CD4-positive, CD25-positive, alpha-beta regulatory T cell (primary cell): ENCODE data around the gene ARPP21. TPM values are rescaled to one million over a fixed set of nuclear protein-coding genes. Genes with fewer than 3 reads are reported as not detected.

Experiments
- ATAC-seq, 2 donors: fragments of 150-1000 bp; cut with Tn5 transposase; one replicate each; pipeline ENCODE4 v1.10.0; 2021; ENCODE audit warnings: low read depth in 2 of 2, moderate number of reproducible peaks in 2 of 2, moderate library complexity in 1 of 2
- DNase-seq, 3 donors: peaks; one replicate each; pipeline versions ENCODE4 v3.0.0 to v3.0.0-alpha.2; 2012 to 2022; ENCODE audit warnings: mixed read lengths in 1 of 3
- H3K27ac ChIP-seq: one replicate; pipeline ENCODE4 v1.7.0; 2013; ENCODE audit warnings: mild to moderate bottlenecking, low read length; ENCODE audit not compliant: insufficient read depth, poor library complexity, severe bottlenecking
- H3K27me3 ChIP-seq: one replicate; pipeline ENCODE4 v1.7.0; 2013; ENCODE audit warnings: low read length; ENCODE audit not compliant: control insufficient read depth, insufficient read depth
- H3K36me3 ChIP-seq: one replicate; pipeline ENCODE4 v1.7.0; 2013; ENCODE audit warnings: mild to moderate bottlenecking, low read length, moderate library complexity; ENCODE audit not compliant: control insufficient read depth, insufficient read depth
- H3K4me1 ChIP-seq: 2 replicates; pipeline ENCODE4 v1.7.0; 2013; ENCODE audit warnings: mild to moderate bottlenecking, low read length; ENCODE audit not compliant: insufficient read depth, control insufficient read depth, poor library complexity, severe bottlenecking
- H3K4me3 ChIP-seq: one replicate; pipeline ENCODE4 v1.7.0; 2013; ENCODE audit warnings: low read depth, mild to moderate bottlenecking, low read length, moderate library complexity
- H3K9me3 ChIP-seq, 2 experiments: 1 replicate in 1 of 2; 2 replicates in 1 of 2; pipeline ENCODE4 v1.7.0; 2013; ENCODE audit warnings: low read length in 2 of 2, mild to moderate bottlenecking in 1 of 2, moderate library complexity in 1 of 2; ENCODE audit not compliant: control insufficient read depth in 2 of 2
- H3K27ac Mint-ChIP-seq, 3 donors: one replicate each; pipeline ENCODE4 v1.8.0; 2020 to 2022; ENCODE audit warnings: mild to moderate bottlenecking in 3 of 3, mixed read lengths in 3 of 3, moderate library complexity in 2 of 3
- H3K27me3 Mint-ChIP-seq: one replicate; pipeline ENCODE4 v1.8.0; 2022; ENCODE audit warnings: mild to moderate bottlenecking, mixed read lengths
- H3K36me3 Mint-ChIP-seq: one replicate; pipeline ENCODE4 v1.8.0; 2020; ENCODE audit warnings: mixed read lengths
- H3K4me1 Mint-ChIP-seq, 4 donors: one replicate each; pipeline ENCODE4 v1.8.0; 2020 to 2022; ENCODE audit warnings: mixed read lengths in 4 of 4, mild to moderate bottlenecking in 1 of 4
- H3K4me3 Mint-ChIP-seq, 4 donors: one replicate each; pipeline ENCODE4 v1.8.0; 2020 to 2022; ENCODE audit warnings: mild to moderate bottlenecking in 4 of 4, mixed read lengths in 4 of 4, moderate library complexity in 3 of 4
- H3K9me3 Mint-ChIP-seq, 7 donors: one replicate each; pipeline ENCODE4 v1.8.0; 2020 to 2022; ENCODE audit warnings: mixed read lengths in 7 of 7, mild to moderate bottlenecking in 3 of 7, moderate library complexity in 2 of 7
- polyA plus RNA-seq, 4 donors: library from polyadenylated mRNA; unstranded; fragments of 300-500 nt; fragmentation: Illumina TruSeq; gene quantifications; one replicate each; pipeline ENCODE4 v1.2.3, GENCODE V29; 2021
- total RNA-seq: library from RNA; stranded (reverse); gene quantifications from one replicate; pipeline ENCODE4 v1.2.3, GENCODE V29; 2022

Gene ARPP21
- total and polyA plus RNA-seq, 5 donors from 2014 or later, result not detected

DNA sequence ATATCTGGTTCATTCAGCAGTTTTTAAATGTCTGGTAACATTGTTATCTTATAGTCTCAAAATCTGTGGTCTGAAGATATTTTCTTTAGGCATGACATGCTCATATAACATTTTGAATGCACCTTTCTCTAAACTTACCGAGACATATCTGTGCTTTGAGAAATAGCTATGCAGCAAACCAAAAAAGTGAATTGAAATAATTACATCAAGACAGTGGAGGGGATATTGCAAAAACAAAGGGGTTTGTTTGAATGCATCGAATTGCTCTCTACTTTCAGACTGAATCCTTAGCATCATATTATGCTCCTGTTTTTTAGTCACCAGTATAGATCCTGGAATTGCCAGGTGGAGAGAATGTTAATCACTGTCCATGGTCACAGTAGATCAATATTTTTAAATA lies 5.1 kb downstream of the ARPP21 start:
- no peaks in the 10 kb centered on the region for H3K36me3 ChIP-seq
- H3K4me1 ChIP-seq, result no peaks in the 10 kb centered on the region
- H3K9me3 ChIP-seq, result no peaks in the 10 kb centered on the region
- H3K4me1 Mint-ChIP-seq, result peaks cover 0 to 2% (median 0%) of the 10 kb centered on the region in 4 donors
- ATAC-seq (no peak), DNase-seq (no peak)
- no peak overlapping the region for H3K27ac ChIP-seq
- H3K9me3 Mint-ChIP-seq, result peaks cover 0 to 5% (median 0%) of the 10 kb centered on the region in 7 donors
- H3K27me3 Mint-ChIP-seq, result peaks cover 12% of the 10 kb centered on the region
- no peak overlapping the region for H3K27ac Mint-ChIP-seq
- H3K4me3 ChIP-seq, result no peak overlapping the region
- H3K4me3 Mint-ChIP-seq, result no peak overlapping the region
- H3K36me3 Mint-ChIP-seq, result no peaks in the 10 kb centered on the region
- peaks cover 6% of the 10 kb centered on the region for H3K27me3 ChIP-seq

DNA sequence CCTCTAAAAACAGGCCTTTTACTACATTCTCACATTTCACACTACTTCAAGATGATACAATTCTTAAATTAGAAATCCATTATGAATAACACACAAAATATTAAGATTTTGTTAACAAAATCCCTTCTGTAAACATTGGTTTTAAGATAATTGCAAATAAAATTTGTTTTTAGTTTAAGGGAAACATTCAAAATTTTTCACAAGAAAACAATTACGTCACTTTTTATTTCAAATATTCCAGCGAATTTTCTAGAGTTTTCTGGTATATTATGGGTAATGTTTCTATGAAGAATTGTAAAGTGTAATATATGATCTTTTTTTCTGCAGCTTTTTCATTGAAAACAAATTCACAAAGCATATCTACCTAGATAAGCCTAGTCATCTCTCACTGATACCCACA lies 5.9 kb downstream of the ARPP21 start:
- Histone ChIP-seq H3K27me3 (peaks cover 4% of the 10 kb centered on the region), H3K36me3 (no peaks in the 10 kb centered on the region), H3K4me1 (no peaks in the 10 kb centered on the region), H3K4me3 (no peak overlapping the region), H3K27ac (no peak overlapping the region), H3K9me3 (no peaks in the 10 kb centered on the region)
- no peak for DNase-seq
- Mint-ChIP-seq H3K27me3 (peaks cover 12% of the 10 kb centered on the region), H3K4me3 (no peak overlapping the region), H3K4me1 (no peaks in the 10 kb centered on the region), H3K36me3 (no peaks in the 10 kb centered on the region), H3K9me3 (peaks cover 0 to 4% (median 0%) of the 10 kb centered on the region in 7 donors), H3K27ac (no peak overlapping the region)
- no peak for ATAC-seq

DNA sequence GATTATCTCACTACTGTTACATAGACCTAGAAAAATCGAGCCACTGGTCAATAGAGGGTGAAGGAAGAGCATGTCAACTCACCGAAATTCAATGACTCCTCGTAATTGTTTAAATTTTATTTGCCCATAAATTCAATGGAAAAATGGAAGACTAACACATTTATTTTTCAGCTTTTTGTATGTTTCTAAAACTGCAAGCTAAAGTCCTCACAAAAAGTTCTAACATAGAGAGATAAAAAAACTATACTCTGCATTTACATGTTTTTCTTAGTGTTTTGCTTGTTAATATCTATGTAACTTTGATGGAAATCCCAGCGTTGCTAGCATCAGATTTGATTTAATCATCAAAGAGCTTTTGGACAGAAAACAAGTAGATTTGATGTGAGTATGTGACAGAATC lies 6.8 kb downstream of the ARPP21 start:
- H3K9me3 ChIP-seq, result no peaks in the 10 kb centered on the region
- H3K27ac ChIP-seq, result no peak overlapping the region
- no peak overlapping the region for H3K4me3 ChIP-seq
- peaks cover 0 to 3% (median 0%) of the 10 kb centered on the region in 7 donors for H3K9me3 Mint-ChIP-seq
- peaks cover 3% of the 10 kb centered on the region for H3K27me3 Mint-ChIP-seq
- H3K4me1 ChIP-seq, result no peaks in the 10 kb centered on the region
- H3K4me1 Mint-ChIP-seq, result no peaks in the 10 kb centered on the region
- DNase-seq (no peak), ATAC-seq (no peak)
- H3K27ac Mint-ChIP-seq, result no peak overlapping the region
- H3K36me3 Mint-ChIP-seq, result no peaks in the 10 kb centered on the region
- H3K4me3 Mint-ChIP-seq, result no peak overlapping the region
- H3K36me3 ChIP-seq, result no peaks in the 10 kb centered on the region
- no peaks in the 10 kb centered on the region for H3K27me3 ChIP-seq

DNA sequence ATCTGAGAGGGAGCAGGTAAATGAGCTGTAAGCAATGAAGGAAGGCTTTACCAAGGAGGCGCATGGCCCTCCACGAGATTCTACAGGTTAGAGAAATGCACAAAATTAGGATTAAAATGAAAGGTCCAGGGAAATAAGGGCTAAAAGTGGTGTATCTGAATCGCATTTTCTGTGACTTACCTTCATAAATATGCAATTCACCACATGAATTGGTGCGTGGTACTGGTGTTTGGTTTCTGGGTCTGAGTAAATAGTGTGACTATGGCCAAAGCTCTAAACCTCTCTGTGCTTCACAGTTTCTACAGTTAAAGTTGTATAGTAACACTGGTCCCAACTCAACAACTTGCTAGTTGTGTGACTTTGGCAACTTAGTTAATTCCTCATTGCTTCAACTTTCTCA lies 8.1 kb downstream of the ARPP21 start:
- ATAC-seq, result no peak
- H3K36me3 Mint-ChIP-seq, result no peaks in the 10 kb centered on the region
- H3K27me3 Mint-ChIP-seq, result no peaks in the 10 kb centered on the region
- Histone ChIP-seq H3K36me3 (no peaks in the 10 kb centered on the region), H3K27me3 (no peaks in the 10 kb centered on the region), H3K9me3 (no peaks in the 10 kb centered on the region), H3K4me1 (no peaks in the 10 kb centered on the region), H3K27ac (no peak overlapping the region), H3K4me3 (no peak overlapping the region)
- no peak overlapping the region for H3K27ac Mint-ChIP-seq
- H3K4me1 Mint-ChIP-seq, result no peaks in the 10 kb centered on the region
- no peak for DNase-seq
- H3K4me3 Mint-ChIP-seq, result no peak overlapping the region
- peaks cover 0 to 8% (median 0%) of the 10 kb centered on the region in 7 donors for H3K9me3 Mint-ChIP-seq

DNA sequence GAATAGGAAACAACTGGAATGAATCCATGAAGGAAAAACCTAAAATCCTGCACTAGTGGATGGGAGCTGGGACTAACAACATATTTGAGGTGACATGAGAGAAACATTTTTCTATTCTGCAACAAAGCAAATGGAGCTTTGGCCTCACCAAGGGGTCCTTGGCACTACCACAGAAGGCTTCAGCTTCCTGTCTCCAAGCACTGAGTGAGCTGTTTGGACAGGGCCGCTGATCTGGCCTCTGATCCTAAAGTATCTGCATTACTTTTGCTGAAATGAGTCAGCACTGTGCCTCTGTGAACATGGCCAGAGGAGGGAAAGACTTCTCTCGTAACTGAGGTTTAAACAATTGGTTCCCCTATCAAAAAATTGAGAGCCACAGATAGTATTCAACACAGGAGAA lies 9.0 kb downstream of the ARPP21 start:
- DNase-seq (no peak), ATAC-seq (no peak)
- H3K4me1 Mint-ChIP-seq, result no peaks in the 10 kb centered on the region
- peaks cover 0 to 9% (median 0%) of the 10 kb centered on the region in 7 donors for H3K9me3 Mint-ChIP-seq
- no peaks in the 10 kb centered on the region for H3K9me3 ChIP-seq
- H3K4me1 ChIP-seq, result no peaks in the 10 kb centered on the region
- H3K36me3 Mint-ChIP-seq, result no peaks in the 10 kb centered on the region
- no peak overlapping the region for H3K27ac ChIP-seq
- no peaks in the 10 kb centered on the region for H3K27me3 ChIP-seq
- no peak overlapping the region for H3K4me3 ChIP-seq
- H3K27me3 Mint-ChIP-seq, result no peaks in the 10 kb centered on the region
- no peaks in the 10 kb centered on the region for H3K36me3 ChIP-seq
- no peak overlapping the region for H3K4me3 Mint-ChIP-seq
- no peak overlapping the region for H3K27ac Mint-ChIP-seq

DNA sequence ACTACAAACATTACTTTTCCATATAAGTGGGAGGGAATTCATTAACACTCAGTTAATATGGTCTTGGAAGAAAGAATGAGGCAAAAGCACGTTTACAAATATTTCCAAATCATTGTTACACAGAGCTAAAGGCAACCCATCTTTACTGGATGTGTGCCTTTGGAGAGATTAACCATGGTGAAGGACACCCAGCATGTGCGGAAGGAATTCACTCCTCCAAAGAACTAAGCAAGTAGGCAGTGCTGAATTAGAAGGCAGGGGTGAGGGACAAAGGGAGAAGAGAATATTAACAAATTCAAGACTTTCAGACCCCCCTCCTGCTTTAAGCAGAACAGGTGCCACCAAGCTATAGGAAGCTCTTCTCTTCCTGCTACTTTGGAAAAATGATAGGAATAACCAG lies 10.1 kb downstream of the ARPP21 start:
- peaks cover 0 to 9% (median 0%) of the 10 kb centered on the region in 7 donors for H3K9me3 Mint-ChIP-seq
- DNase-seq (no peak), ATAC-seq (no peak)
- no peak overlapping the region for H3K4me3 Mint-ChIP-seq
- H3K4me3 ChIP-seq, result no peak overlapping the region
- no peak overlapping the region for H3K27ac ChIP-seq
- no peak overlapping the region for H3K27ac Mint-ChIP-seq
- no peaks in the 10 kb centered on the region for H3K36me3 Mint-ChIP-seq
- no peaks in the 10 kb centered on the region for H3K36me3 ChIP-seq
- no peaks in the 10 kb centered on the region for H3K27me3 Mint-ChIP-seq
- H3K9me3 ChIP-seq, result no peaks in the 10 kb centered on the region
- H3K4me1 Mint-ChIP-seq, result no peaks in the 10 kb centered on the region
- H3K27me3 ChIP-seq, result no peaks in the 10 kb centered on the region
- H3K4me1 ChIP-seq, result no peaks in the 10 kb centered on the region

DNA sequence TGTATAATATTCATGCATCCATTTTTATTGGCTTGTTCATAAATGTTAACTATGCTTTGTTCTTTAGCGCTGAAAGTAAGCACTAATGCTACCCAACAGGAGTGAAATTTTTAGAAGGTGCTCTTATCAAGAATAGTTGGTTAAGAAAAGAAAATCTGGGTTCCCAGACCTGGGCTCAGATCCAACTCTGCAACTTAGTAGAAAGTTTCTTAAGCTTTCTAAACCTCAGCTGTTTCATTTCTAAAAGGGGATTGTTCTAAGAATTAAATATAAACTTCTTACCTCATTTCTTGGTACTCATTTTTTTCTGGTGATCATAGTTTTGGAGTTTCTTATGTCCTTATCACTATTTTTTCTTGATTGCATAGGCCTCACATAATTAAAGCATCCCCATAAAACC lies 12.1 kb downstream of the ARPP21 start:
- H3K27me3 Mint-ChIP-seq, result no peaks in the 10 kb centered on the region
- Histone ChIP-seq H3K36me3 (no peaks in the 10 kb centered on the region), H3K9me3 (no peaks in the 10 kb centered on the region), H3K4me1 (no peaks in the 10 kb centered on the region), H3K4me3 (no peak overlapping the region), H3K27me3 (no peaks in the 10 kb centered on the region), H3K27ac (no peak overlapping the region)
- H3K9me3 Mint-ChIP-seq, result peaks cover 0 to 9% (median 0%) of the 10 kb centered on the region in 7 donors
- H3K4me1 Mint-ChIP-seq, result no peaks in the 10 kb centered on the region
- H3K36me3 Mint-ChIP-seq, result no peaks in the 10 kb centered on the region
- DNase-seq, result no peak
- H3K27ac Mint-ChIP-seq, result no peak overlapping the region
- H3K4me3 Mint-ChIP-seq, result no peak overlapping the region
- ATAC-seq, result no peak

DNA sequence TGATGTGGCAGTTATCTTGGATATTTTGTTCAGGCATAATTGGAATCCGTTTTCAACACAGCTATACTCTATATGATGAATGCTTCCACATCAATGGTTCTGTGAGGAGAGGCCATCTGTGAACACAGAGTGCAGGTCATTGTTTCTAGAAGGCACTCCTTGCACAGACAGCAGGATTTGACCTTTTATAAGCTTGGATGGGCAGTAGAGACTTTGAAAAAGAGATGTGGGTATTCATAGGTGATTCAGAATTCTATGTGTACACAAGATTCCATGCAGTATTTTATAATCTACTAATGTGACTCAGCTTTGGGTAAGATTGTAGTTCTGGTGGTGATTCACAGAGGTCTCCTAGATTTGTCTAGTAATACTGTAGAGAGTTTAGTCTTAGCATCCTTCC lies 12.5 kb downstream of the ARPP21 start:
- Mint-ChIP-seq H3K4me3 (no peak overlapping the region), H3K27me3 (no peaks in the 10 kb centered on the region), H3K9me3 (peaks cover 0 to 9% (median 0%) of the 10 kb centered on the region in 7 donors), H3K27ac (no peak overlapping the region), H3K36me3 (no peaks in the 10 kb centered on the region), H3K4me1 (no peaks in the 10 kb centered on the region)
- Histone ChIP-seq H3K9me3 (no peaks in the 10 kb centered on the region), H3K4me3 (no peak overlapping the region), H3K27me3 (no peaks in the 10 kb centered on the region), H3K36me3 (no peaks in the 10 kb centered on the region), H3K27ac (no peak overlapping the region), H3K4me1 (no peaks in the 10 kb centered on the region)
- no peak for DNase-seq
- no peak for ATAC-seq
